HG03280 (cell line): ENCODE data around the gene SCO1.
"Not testable (repeated sequence)": the region's sequence is repeated elsewhere in the genome, so short reads cannot be mapped to it uniquely, and the experiment has no call there.

Experiments used
- ATAC-seq: cut with Tn5 transposase; IDR thresholded peaks from one replicate; pipeline ENCODE4 v1.9.1; 2021; ENCODE audit warnings: mild to moderate bottlenecking, moderate library complexity; ENCODE audit not compliant: unreplicated experiment

Gene SCO1

GRCh38 chr17:10726196-10726595, 28.9 kb upstream of the SCO1 start:
- no peak for ATAC-seq

- ATAC-seq = no peak
Observed at GRCh38 chr17:10725262-10725661, 27.9 kb upstream of the SCO1 start.

- no peak for ATAC-seq
Observed at GRCh38 chr17:10724546-10725195, 27.3 kb upstream of the SCO1 start.

- ATAC-seq = no peak
Observed at GRCh38 chr17:10718547-10718946, 21.2 kb upstream of the SCO1 start.

- ATAC-seq = no peak
Observed at GRCh38 chr17:10716218-10716617, 18.9 kb upstream of the SCO1 start.

- no peak for ATAC-seq
Observed at GRCh38 chr17:10713318-10713717, 16.0 kb upstream of the SCO1 start.

- ATAC-seq = no peak
Observed at GRCh38 chr17:10705727-10706126, 8.4 kb upstream of the SCO1 start.

GRCh38 chr17:10702574-10702973, 5.2 kb upstream of the SCO1 start:
- no peak for ATAC-seq

- no peak for ATAC-seq
Observed at GRCh38 chr17:10699856-10700255, 2.5 kb upstream of the SCO1 start.

GRCh38 chr17:10698096-10698818, 924 bp upstream of the SCO1 start:
- ATAC-seq = no peak

- ATAC-seq = not testable (repeated sequence)
Observed at GRCh38 chr17:10695875-10696407, 1.4 kb downstream of the SCO1 start.

- no peak for ATAC-seq
Observed at GRCh38 chr17:10687499-10687898, 9.8 kb downstream of the SCO1 start.

- no peak for ATAC-seq
Observed at GRCh38 chr17:10683853-10684252, 13.5 kb downstream of the SCO1 start.

GRCh38 chr17:10681866-10682446, 15.4 kb downstream of the SCO1 start:
- ATAC-seq = no peak

GRCh38 chr17:10674704-10675103, 22.6 kb downstream of the SCO1 start:
- no peak for ATAC-seq

- no peak for ATAC-seq
Observed at GRCh38 chr17:10673312-10673711, 24.0 kb downstream of the SCO1 start.

GRCh38 chr17:10668775-10669174, 28.6 kb downstream of the SCO1 start:
- ATAC-seq = no peak

GRCh38 chr17:10666906-10667305, 30.4 kb downstream of the SCO1 start:
- no peak for ATAC-seq

GRCh38 chr17:10664571-10664970, 32.8 kb downstream of the SCO1 start:
- no peak for ATAC-seq

- no peak for ATAC-seq
Observed at GRCh38 chr17:10663231-10663630, 34.1 kb downstream of the SCO1 start.

- ATAC-seq = no peak
Observed at GRCh38 chr17:10661437-10661836, 35.9 kb downstream of the SCO1 start.

- no peak for ATAC-seq
Observed at GRCh38 chr17:10657879-10658278, 39.5 kb downstream of the SCO1 start.
